ENCODE results near the gene DLG2.

DNA sequence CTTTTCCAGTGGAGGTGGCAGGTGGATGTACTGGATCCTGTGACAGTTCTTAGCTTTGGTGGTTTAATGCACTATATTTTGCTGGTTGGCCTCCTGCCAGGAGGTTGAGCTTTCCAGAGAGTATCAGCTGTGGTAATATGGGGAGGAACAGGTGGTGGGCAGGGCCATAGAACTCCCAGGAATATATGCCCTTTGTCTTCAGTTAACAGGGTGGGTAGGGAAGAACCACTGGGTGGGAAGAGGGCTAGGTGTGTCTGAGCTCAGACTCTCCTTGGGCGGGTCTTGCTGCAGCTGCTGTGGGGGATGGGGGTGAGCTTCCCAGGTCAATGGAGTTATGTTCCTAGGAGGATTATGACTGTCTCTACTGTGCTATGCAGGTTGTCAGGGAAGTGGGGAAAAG lies 203.8 kb downstream of the DLG2 start:
- no peak for TF ChIP-seq CTCF (IDR thresholded peaks at IDR 0.05; ENCODE audit: low read depth, low read length, missing input control)
- no peak for TF ChIP-seq EGR1 (IDR thresholded peaks at IDR 0.05; ENCODE audit: low read depth in 2 of 2)
- no peak for TF ChIP-seq NR2F2 (IDR thresholded peaks at IDR 0.05)
- no peak for TF ChIP-seq TAF1 (conservative IDR thresholded peaks at IDR 0.05)
- TF ChIP-seq HNF4G (IDR thresholded peaks at IDR 0.05), result no peak
